Activated B cell treated with CpG ODN at 0.5 μM for 24 hours (primary cell): ENCODE data around the gene CD244. TPM values are rescaled to one million over a fixed set of nuclear protein-coding genes. Genes with fewer than 3 reads are reported as not detected.

Experiments used
- ATAC-seq: fragments of 200-7000 bp; cut with Tn5 transposase; one replicate; pipeline ENCODE4 v1.10.0; 2021; ENCODE audit warnings: low read depth, mild to moderate bottlenecking, moderate library complexity
- CTCF ChIA-PET: fragments of 350-600 bp; sonication (Branson Sonifier 250); formaldehyde crosslinking; loops from one replicate; lab custom pipeline; 2021; ENCODE audit warnings: antibody characterized with exemption; lab: Charles Lee
- POLR2A ChIA-PET: fragments of 350-600 bp; sonication (Branson Sonifier 250); formaldehyde crosslinking; loops from one replicate; lab custom pipeline; 2021; ENCODE audit warnings: antibody characterized with exemption; lab: Charles Lee
- DNase-seq: peaks from one replicate; pipeline ENCODE4 v3.0.0; 2022
- H3K27ac Mint-ChIP-seq: one replicate; pipeline ENCODE4 v1.8.0; 2020; ENCODE audit warnings: mixed read lengths
- H3K27me3 Mint-ChIP-seq: one replicate; pipeline ENCODE4 v1.8.0; 2021; ENCODE audit warnings: mixed read lengths
- H3K36me3 Mint-ChIP-seq: one replicate; pipeline ENCODE4 v1.8.0; 2021; ENCODE audit warnings: low read depth, mixed read lengths
- H3K4me1 Mint-ChIP-seq: one replicate; pipeline ENCODE4 v1.8.0; 2021; ENCODE audit warnings: mixed read lengths
- H3K4me3 Mint-ChIP-seq: one replicate; pipeline ENCODE4 v1.8.0; 2020; ENCODE audit warnings: mild to moderate bottlenecking, mixed read lengths
- H3K9me3 Mint-ChIP-seq: one replicate; pipeline ENCODE4 v1.8.0; 2020; ENCODE audit warnings: mixed read lengths
- intact Hi-C: fragments of 100-400 bp; cut with micrococcal nuclease; formaldehyde crosslinking; loops from one replicate; pipeline ENCODE4 v1.15.1; 2024
- total RNA-seq: library from RNA; stranded (reverse); gene quantifications from 2 replicates; pipeline ENCODE4 v1.2.3, GENCODE V29; 2022
- TF ChIP-seq, protein P1 (sequence below): fragments of 200-600 bp; IDR thresholded peaks from one replicate; pipeline ENCODE4 v1.8.0; 2022; ENCODE audit warnings: antibody characterized with exemption, mild to moderate bottlenecking

Gene CD244
- total RNA-seq, 1 donor from 2014 or later = not detected

- ATAC-seq (no peak), DNase-seq (no peak)
- ChIA-PET POLR2A (interaction anchor here (1.1 kb wide), 1 partner anchor 47 kb away, joined by 7 read pairs; no protein-coding TSS in a partner anchor), CTCF (interaction anchor here (1.1 kb wide), 1 partner anchor 38 kb away, joined by 3 read pairs; no protein-coding TSS in a partner anchor)
- Mint-ChIP-seq H3K4me3 (no peak overlapping the region), H3K9me3 (no peaks in the 10 kb centered on the region), H3K27me3 (no peaks in the 10 kb centered on the region), H3K4me1 (peaks cover 17% of the 10 kb centered on the region), H3K36me3 (peaks cover 90% of the 10 kb centered on the region), H3K27ac (no peak overlapping the region)
- intact Hi-C loops = no loop called here
- TF ChIP-seq, protein P1, sequence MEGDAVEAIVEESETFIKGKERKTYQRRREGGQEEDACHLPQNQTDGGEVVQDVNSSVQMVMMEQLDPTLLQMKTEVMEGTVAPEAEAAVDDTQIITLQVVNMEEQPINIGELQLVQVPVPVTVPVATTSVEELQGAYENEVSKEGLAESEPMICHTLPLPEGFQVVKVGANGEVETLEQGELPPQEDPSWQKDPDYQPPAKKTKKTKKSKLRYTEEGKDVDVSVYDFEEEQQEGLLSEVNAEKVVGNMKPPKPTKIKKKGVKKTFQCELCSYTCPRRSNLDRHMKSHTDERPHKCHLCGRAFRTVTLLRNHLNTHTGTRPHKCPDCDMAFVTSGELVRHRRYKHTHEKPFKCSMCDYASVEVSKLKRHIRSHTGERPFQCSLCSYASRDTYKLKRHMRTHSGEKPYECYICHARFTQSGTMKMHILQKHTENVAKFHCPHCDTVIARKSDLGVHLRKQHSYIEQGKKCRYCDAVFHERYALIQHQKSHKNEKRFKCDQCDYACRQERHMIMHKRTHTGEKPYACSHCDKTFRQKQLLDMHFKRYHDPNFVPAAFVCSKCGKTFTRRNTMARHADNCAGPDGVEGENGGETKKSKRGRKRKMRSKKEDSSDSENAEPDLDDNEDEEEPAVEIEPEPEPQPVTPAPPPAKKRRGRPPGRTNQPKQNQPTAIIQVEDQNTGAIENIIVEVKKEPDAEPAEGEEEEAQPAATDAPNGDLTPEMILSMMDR = no peak
Measured at GRCh38 chr1:160814856-160815255, 47.8 kb downstream of the CD244 start.

GRCh38 chr1:160814316-160814715 lies 48.4 kb downstream of the CD244 start:
- Mint-ChIP-seq H3K4me1 (peaks cover 22% of the 10 kb centered on the region), H3K27me3 (no peaks in the 10 kb centered on the region), H3K27ac (no peak overlapping the region), H3K4me3 (no peak overlapping the region), H3K36me3 (peaks cover 90% of the 10 kb centered on the region), H3K9me3 (no peaks in the 10 kb centered on the region)
- ChIA-PET CTCF (no interaction called here), POLR2A (no interaction called here)
- DNase-seq (no peak), ATAC-seq (no peak)
- TF ChIP-seq, protein P1 = no peak
- intact Hi-C loops = no loop called here

DNA sequence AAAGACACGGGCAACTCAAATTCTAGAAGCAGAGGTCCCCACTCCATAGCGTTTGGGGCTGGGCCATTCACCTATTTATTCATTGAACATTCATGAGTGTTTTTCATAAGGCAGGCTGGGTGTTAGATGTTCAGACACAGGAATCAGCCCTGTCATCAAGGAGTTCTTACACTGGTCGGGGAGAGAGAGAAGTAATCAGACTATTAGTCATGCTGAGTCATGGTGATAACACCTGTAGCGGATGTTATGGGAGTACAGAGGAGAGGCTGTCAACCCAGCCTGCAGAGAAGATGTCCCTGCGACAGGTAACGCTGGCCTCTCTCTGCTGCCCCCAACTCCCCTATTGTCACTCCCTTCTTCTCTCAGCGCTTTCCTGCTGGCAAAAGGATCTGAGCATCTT lies 49.5 kb downstream of the CD244 start:
- Mint-ChIP-seq H3K27ac (peak overlapping the region; percentile 13), H3K36me3 (peaks cover 87% of the 10 kb centered on the region), H3K9me3 (no peaks in the 10 kb centered on the region), H3K4me3 (no peak overlapping the region), H3K27me3 (no peaks in the 10 kb centered on the region), H3K4me1 (peaks cover 22% of the 10 kb centered on the region)
- TF ChIP-seq, protein P1 = no peak
- no peak for ATAC-seq
- intact Hi-C loops = no loop called here
- CTCF ChIA-PET = no interaction called here
- DNase-seq = no peak
- POLR2A ChIA-PET = interaction anchor here (0.7 kb wide), 1 partner anchor 23 kb away, joined by 3 read pairs; no protein-coding TSS in a partner anchor

GRCh38 chr1:160811147-160811546 lies 51.5 kb downstream of the CD244 start:
- Mint-ChIP-seq H3K4me1 (peaks cover 38% of the 10 kb centered on the region), H3K27ac (no peak overlapping the region), H3K27me3 (no peaks in the 10 kb centered on the region), H3K4me3 (no peak overlapping the region), H3K36me3 (peaks cover 90% of the 10 kb centered on the region), H3K9me3 (peaks cover 9% of the 10 kb centered on the region)
- CTCF ChIA-PET = interaction anchor here (0.7 to 1.1 kb wide), 3 partner anchors 10 to 141 kb away, joined by 3 read pairs; no protein-coding TSS in a partner anchor
- ATAC-seq (no peak), DNase-seq (no peak)
- POLR2A ChIA-PET = interaction anchor here (0.8 kb wide), 1 partner anchor 15 kb away, joined by 3 read pairs; the partner anchor contains the start of gene LY9
- TF ChIP-seq, protein P1 = no peak
- intact Hi-C loops = no loop called here

GRCh38 chr1:160810486-160810885 lies 52.2 kb downstream of the CD244 start:
- ChIA-PET POLR2A (interaction anchor here (0.8 kb wide), 1 partner anchor 14 kb away, joined by 3 read pairs; the partner anchor contains the start of gene LY9), CTCF (no interaction called here)
- no peak for DNase-seq
- Mint-ChIP-seq H3K27me3 (no peaks in the 10 kb centered on the region), H3K27ac (no peak overlapping the region), H3K4me1 (peaks cover 44% of the 10 kb centered on the region), H3K9me3 (peaks cover 12% of the 10 kb centered on the region), H3K4me3 (no peak overlapping the region), H3K36me3 (peaks cover 89% of the 10 kb centered on the region)
- ATAC-seq = no peak
- intact Hi-C loops = no loop called here
- TF ChIP-seq, protein P1 = no peak
